Stimulated activated CD8-positive, alpha-beta memory T cell treated with anti-CD3 and anti-CD28 coated beads, Interleukin-7, amount 100 ng/mL, for 48 hours (primary cell): ENCODE results near the gene FCHSD2.

Source experiments
- DNase-seq, 2 donors: peaks; one replicate each; pipeline ENCODE4 v3.0.0-alpha.2; 2020; ENCODE audit warnings: low read depth in 1 of 2; ENCODE audit errors: extremely low read depth in 1 of 2

Gene FCHSD2

GRCh38 chr11:73142128-73142377 is at the start of gene FCHSD2:
TSS of gene FCHSD2 (minus strand) at chr11:73142318. CDS start at chr11:73141877, 441 bp downstream.
- no peak for DNase-seq

- DNase-seq = no peak
These were observed 49.0 kb upstream of the FCHSD2 start for GRCh38 chr11:73191151-73191550.

GRCh38 chr11:73190557-73190885 is 48.4 kb upstream of the FCHSD2 start:
- no peak for DNase-seq

- no peak for DNase-seq
These were observed 47.8 kb upstream of the FCHSD2 start for GRCh38 chr11:73189723-73190556.

GRCh38 chr11:73189315-73189714 is 47.2 kb upstream of the FCHSD2 start:
- DNase-seq = no peak

- no peak for DNase-seq
These were observed 46.2 kb upstream of the FCHSD2 start for GRCh38 chr11:73188301-73188700.

GRCh38 chr11:73187854-73188253 is 45.7 kb upstream of the FCHSD2 start:
- no peak for DNase-seq

- DNase-seq = no peak
These were observed 44.8 kb upstream of the FCHSD2 start for GRCh38 chr11:73186886-73187285.

GRCh38 chr11:73186294-73186850 is 44.3 kb upstream of the FCHSD2 start:
- no peak for DNase-seq

- no peak for DNase-seq
These were observed 43.7 kb upstream of the FCHSD2 start for GRCh38 chr11:73185680-73186293.

GRCh38 chr11:73184953-73185671 is 43.0 kb upstream of the FCHSD2 start:
- peak; percentile 30 to 42 for DNase-seq

GRCh38 chr11:73182824-73183321 is 40.8 kb upstream of the FCHSD2 start:
- no peak for DNase-seq

- DNase-seq = no peak
These were observed 36.6 kb upstream of the FCHSD2 start for GRCh38 chr11:73178681-73179080.

GRCh38 chr11:73177778-73178539 is 35.8 kb upstream of the FCHSD2 start:
- DNase-seq = peak; percentile 40 to 64

- DNase-seq = no peak
These were observed 35.3 kb upstream of the FCHSD2 start for GRCh38 chr11:73177380-73177777.

GRCh38 chr11:73176874-73177155 is 34.7 kb upstream of the FCHSD2 start:
- no peak for DNase-seq

GRCh38 chr11:73176145-73176873 is 34.2 kb upstream of the FCHSD2 start:
- DNase-seq = no peak

GRCh38 chr11:73175551-73176144 is 33.5 kb upstream of the FCHSD2 start:
- DNase-seq = no peak

GRCh38 chr11:73174495-73174791 is 32.3 kb upstream of the FCHSD2 start:
- DNase-seq = no peak

GRCh38 chr11:73173755-73174494 is 31.8 kb upstream of the FCHSD2 start:
- DNase-seq = no peak
